Measurements from ENCODE around the gene CEP89. TPM values are rescaled to one million over a fixed set of nuclear protein-coding genes. Genes with fewer than 3 reads are reported as not detected.
A peak's percentile ranks its signal among the peaks of the same experiment; 100 is the strongest.

Gene CEP89
- polyA plus RNA-seq, 1 donor: 14.4 TPM

DNA sequence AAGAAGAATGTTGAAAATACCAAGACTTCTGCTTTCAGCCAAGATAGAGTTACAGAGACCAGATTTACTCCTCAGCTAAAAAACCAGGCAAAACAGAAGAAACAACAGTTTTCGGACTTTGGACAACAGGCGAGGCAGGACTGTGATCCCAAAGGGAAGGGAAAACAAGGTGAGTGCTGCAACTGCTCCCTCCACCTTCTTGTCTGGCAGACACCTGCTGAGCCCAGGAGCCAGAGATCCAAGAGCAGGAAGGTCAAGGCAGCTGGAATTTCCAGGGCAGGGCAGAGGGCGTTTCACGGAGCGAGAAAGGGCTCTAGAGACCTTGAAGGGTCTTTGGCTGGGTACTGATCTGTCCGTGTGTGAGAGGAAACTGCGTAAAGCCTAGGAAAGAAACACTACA, 69.3 kb downstream of the CEP89 start:
- peak overlapping the region; percentile 81 for H3K27ac ChIP-seq (ENCODE audit: low read length)
- no peaks in the 10 kb centered on the region for H3K9me3 ChIP-seq (ENCODE audit: control insufficient read depth, low read depth, low read length)
- H3K4me3 ChIP-seq (ENCODE audit: low read length): no peak overlapping the region
- H3K4me1 ChIP-seq (ENCODE audit: control insufficient read depth, insufficient read depth, low read length): peaks cover 5% of the 10 kb centered on the region
- peaks cover 23% of the 10 kb centered on the region for H3K36me3 ChIP-seq (ENCODE audit: control insufficient read depth, insufficient read depth, low read length)
- no CpG with 5 or more reads among the region's 7 CpGs for WGBS (ENCODE audit: insufficient coverage, low lambda C conversion rate)
- peak; percentile 61 to 81 for DNase-seq
- H3K27me3 ChIP-seq (ENCODE audit: control insufficient read depth, insufficient read depth, low read length): no peaks in the 10 kb centered on the region

DNA sequence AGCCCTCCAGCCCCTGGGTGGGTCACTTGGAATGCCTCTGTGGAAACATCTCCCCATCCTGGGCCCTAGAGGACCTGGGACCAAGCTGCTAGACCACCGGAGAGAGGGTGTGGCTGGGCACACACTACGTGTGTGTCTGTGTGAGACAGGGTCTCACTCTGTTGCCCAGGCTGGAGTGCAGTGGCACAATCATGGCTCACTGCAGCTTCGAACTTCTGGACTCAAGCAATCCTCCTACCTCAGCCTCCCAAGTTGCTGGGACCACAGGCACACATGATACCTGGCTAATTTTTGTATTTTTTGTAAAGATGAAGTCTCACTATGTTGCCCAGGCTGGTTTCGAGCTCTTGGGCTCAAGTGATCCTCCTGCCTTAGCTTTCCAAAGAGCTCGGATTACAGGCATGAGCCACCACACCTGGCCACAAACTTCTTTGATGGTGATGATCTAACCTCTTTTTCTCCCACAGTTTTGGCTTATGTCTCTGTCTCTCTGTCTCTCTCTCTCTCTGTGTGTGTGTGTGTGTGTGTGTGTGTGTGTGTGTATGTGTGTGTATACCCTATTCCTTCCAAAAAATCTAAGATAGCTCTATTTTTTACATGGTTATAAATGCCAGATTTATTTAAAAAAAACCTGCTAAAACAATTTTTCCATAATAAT, 70.1 kb downstream of the CEP89 start:
- peaks cover 19% of the 10 kb centered on the region for H3K36me3 ChIP-seq (ENCODE audit: control insufficient read depth, insufficient read depth, low read length)
- WGBS (ENCODE audit: insufficient coverage, low lambda C conversion rate): no CpG with 5 or more reads among the region's 5 CpGs
- DNase-seq: peak in 1 of 2 donors; percentile 10
- no peaks in the 10 kb centered on the region for H3K27me3 ChIP-seq (ENCODE audit: control insufficient read depth, insufficient read depth, low read length)
- H3K4me1 ChIP-seq (ENCODE audit: control insufficient read depth, insufficient read depth, low read length): peaks cover 5% of the 10 kb centered on the region
- no peak overlapping the region for H3K4me3 ChIP-seq (ENCODE audit: low read length)
- H3K27ac ChIP-seq (ENCODE audit: low read length): no peak overlapping the region
- no peaks in the 10 kb centered on the region for H3K9me3 ChIP-seq (ENCODE audit: control insufficient read depth, low read depth, low read length)

DNA sequence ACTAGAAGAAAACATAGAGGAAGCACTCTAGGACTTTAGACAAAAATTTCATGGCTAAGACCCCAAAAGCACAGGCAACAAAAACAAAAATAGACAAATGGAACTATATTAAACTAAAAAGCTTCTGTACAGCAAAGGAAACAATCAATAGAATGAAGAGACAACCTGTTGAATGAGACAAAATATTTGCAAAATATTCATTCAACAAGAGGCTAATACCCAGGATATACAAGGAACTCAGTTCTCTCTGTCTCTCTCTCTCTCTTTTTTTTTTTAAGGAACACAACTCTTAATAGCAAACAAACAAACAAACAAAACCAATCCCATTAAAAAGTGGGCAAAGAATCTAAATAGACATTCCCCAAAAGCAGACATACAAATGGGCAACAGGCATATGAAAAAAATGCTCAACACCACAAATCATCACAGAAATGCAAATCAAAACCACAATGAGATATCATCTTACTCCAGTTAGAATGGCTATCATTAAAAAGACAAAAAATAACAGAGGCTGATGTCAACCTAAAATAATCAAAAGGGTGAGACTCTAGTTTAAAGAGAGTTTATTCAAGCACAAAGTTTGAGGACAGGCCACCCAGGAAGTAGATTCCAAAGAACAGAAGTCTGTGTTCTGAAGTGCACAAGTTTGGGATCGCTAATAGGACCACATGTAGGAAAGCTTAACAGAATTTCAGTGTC, 75.1 kb downstream of the CEP89 start:
- Histone ChIP-seq H3K4me3 (ENCODE audit: low read length) (no peak overlapping the region), H3K36me3 (ENCODE audit: control insufficient read depth, insufficient read depth, low read length) (peaks cover 19% of the 10 kb centered on the region), H3K27me3 (ENCODE audit: control insufficient read depth, insufficient read depth, low read length) (no peaks in the 10 kb centered on the region), H3K9me3 (ENCODE audit: control insufficient read depth, low read depth, low read length) (peaks cover 9% of the 10 kb centered on the region), H3K27ac (ENCODE audit: low read length) (no peak overlapping the region), H3K4me1 (ENCODE audit: control insufficient read depth, insufficient read depth, low read length) (no peaks in the 10 kb centered on the region)
- no CpG with 5 or more reads among the region's 1 CpG for WGBS (ENCODE audit: insufficient coverage, low lambda C conversion rate)
- no peak for DNase-seq

DNA sequence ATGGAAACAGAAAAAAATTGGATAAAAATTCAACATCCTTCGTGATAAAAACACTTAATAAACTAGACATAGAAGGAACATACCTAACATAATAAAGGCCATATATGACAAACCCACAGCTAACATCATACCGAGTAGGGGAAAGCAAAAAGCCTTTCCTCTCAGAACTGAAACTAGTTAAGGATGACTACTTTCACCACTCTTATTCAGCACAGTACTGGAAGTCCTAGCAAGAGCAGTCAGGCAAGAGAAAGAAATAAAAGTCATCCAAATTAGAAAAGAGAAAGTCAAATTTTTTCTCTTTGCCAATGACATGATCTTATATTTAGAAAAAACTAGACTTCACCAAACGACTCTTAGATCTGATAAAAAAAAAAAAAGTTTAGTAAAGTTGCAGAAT, 76.4 kb downstream of the CEP89 start:
- Histone ChIP-seq H3K36me3 (ENCODE audit: control insufficient read depth, insufficient read depth, low read length) (peaks cover 23% of the 10 kb centered on the region), H3K9me3 (ENCODE audit: control insufficient read depth, low read depth, low read length) (peaks cover 22% of the 10 kb centered on the region), H3K27me3 (ENCODE audit: control insufficient read depth, insufficient read depth, low read length) (no peaks in the 10 kb centered on the region), H3K4me1 (ENCODE audit: control insufficient read depth, insufficient read depth, low read length) (no peaks in the 10 kb centered on the region), H3K27ac (ENCODE audit: low read length) (no peak overlapping the region), H3K4me3 (ENCODE audit: low read length) (no peak overlapping the region)
- 100% methylated on average over 2 of the region's 3 CpGs for WGBS (ENCODE audit: insufficient coverage, low lambda C conversion rate)
- DNase-seq: no peak

DNA sequence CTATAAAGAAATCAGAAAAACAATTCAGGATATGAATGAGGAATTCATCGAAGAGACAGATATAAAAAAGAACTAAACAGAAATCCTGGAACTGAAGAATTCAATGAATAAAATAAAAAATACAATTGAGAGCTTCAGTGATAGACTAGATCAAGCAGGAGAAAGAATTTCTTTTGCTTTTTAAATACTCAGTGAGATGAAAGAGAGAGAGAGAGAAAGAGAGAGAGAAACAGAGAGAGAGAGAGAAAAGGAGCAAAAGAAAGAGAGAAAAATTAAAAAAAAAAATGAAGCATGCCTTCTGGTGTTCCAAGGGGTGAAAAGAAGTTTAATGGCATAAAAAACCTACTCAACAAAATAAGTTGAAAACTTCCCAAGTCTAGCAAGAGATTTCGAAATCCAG, 80.1 kb downstream of the CEP89 start:
- Histone ChIP-seq H3K4me1 (ENCODE audit: control insufficient read depth, insufficient read depth, low read length) (no peaks in the 10 kb centered on the region), H3K9me3 (ENCODE audit: control insufficient read depth, low read depth, low read length) (peaks cover 23% of the 10 kb centered on the region), H3K27me3 (ENCODE audit: control insufficient read depth, insufficient read depth, low read length) (no peaks in the 10 kb centered on the region), H3K4me3 (ENCODE audit: low read length) (no peak overlapping the region), H3K36me3 (ENCODE audit: control insufficient read depth, insufficient read depth, low read length) (peaks cover 22% of the 10 kb centered on the region), H3K27ac (ENCODE audit: low read length) (no peak overlapping the region)
- WGBS (ENCODE audit: insufficient coverage, low lambda C conversion rate): 100% methylated on average over 2 of the region's 2 CpGs
- DNase-seq: no peak

DNA sequence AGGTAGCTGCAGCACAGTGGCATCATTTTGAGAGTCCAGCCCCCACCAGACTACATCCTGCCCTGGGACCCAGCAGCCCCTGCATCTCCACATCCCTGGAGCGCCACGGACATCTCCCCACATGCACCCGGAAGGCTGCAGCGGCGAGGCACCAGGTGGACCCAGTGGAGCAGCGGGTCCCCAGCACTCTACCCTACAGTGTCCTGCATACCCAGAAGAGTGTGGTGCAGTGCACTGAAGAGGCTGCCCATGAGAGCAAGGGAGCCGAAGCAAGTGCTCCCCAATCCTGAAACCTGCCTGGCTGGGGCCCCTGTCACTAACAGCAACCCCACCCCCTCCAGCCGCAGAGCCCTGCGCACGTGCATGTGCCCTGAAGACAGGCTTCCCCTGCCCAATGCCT, 80.9 kb downstream of the CEP89 start:
- Histone ChIP-seq H3K4me1 (ENCODE audit: control insufficient read depth, insufficient read depth, low read length) (no peaks in the 10 kb centered on the region), H3K27ac (ENCODE audit: low read length) (no peak overlapping the region), H3K9me3 (ENCODE audit: control insufficient read depth, low read depth, low read length) (peaks cover 23% of the 10 kb centered on the region), H3K4me3 (ENCODE audit: low read length) (no peak overlapping the region), H3K36me3 (ENCODE audit: control insufficient read depth, insufficient read depth, low read length) (peaks cover 22% of the 10 kb centered on the region), H3K27me3 (ENCODE audit: control insufficient read depth, insufficient read depth, low read length) (no peaks in the 10 kb centered on the region)
- no peak for DNase-seq
- no CpG with 5 or more reads among the region's 10 CpGs for WGBS (ENCODE audit: insufficient coverage, low lambda C conversion rate)

DNA sequence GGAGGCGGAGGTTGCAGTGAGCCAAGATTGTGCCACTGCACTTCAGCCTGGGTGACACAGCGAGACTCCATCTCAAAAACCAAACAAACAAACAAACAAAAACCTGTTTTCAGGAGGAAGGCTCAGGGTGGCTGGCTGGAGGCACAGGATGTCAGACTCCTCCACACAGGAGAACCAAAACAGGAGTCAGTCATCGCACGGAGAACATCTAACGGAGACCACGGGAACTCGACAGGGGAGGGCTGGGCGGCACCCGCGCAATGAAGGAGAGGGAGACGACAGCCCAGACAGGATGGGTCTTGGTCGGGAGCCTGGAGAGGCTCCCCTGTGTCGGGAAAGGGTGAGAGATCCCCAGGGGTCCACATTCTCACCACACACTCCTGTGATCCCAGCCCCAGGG, 81.4 kb downstream of the CEP89 start:
- WGBS (ENCODE audit: insufficient coverage, low lambda C conversion rate): 100% methylated on average over 1 of the region's 13 CpGs

DNA sequence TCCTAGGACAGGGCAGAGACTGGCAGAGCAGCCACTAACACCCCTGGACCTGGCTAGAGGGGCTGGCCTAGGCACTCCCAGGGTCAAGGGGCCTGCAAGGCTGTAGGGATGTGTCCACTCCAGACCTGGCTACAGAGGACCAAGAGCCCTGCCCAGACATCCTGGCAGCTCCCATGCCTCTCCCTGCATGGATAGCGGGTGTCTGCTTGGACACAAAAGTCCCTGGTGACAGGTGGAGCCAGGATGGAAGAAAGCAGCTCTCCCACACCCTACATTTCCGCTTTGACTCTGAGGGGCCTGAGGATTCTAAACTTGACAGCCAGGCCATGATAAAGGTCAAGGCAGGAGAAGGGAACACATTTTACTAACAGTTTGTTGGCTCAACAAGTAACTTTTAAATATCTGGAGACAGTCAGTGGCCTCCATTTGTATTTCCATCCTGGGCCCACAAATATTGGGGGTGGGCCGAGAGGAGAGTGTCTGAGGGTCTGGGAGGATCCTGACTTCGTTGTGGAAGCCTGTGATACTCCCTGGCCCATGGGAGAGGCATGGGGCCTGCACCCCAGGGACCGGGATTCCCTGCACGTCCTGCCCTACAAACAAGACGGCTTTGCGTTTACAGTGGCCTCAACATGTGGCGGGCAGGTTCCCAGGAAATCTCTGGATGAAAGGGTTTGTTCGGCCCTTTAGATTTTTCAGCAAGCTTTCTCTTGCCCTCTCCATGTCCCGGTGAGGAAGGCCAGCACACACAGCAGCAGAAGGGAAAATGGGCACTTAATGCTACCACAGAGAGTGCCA, 82.4 kb downstream of the CEP89 start:
- Histone ChIP-seq H3K4me1 (ENCODE audit: control insufficient read depth, insufficient read depth, low read length) (no peaks in the 10 kb centered on the region), H3K9me3 (ENCODE audit: control insufficient read depth, low read depth, low read length) (peaks cover 23% of the 10 kb centered on the region), H3K27me3 (ENCODE audit: control insufficient read depth, insufficient read depth, low read length) (no peaks in the 10 kb centered on the region), H3K36me3 (ENCODE audit: control insufficient read depth, insufficient read depth, low read length) (peaks cover 22% of the 10 kb centered on the region), H3K27ac (ENCODE audit: low read length) (no peak overlapping the region), H3K4me3 (ENCODE audit: low read length) (no peak overlapping the region)
- no peak for DNase-seq
- 100% methylated on average over 1 of the region's 11 CpGs for WGBS (ENCODE audit: insufficient coverage, low lambda C conversion rate)

More for the DNA sequence above, 81.4 kb downstream of the CEP89 start:
- Histone ChIP-seq H3K4me1 (ENCODE audit: control insufficient read depth, insufficient read depth, low read length) (no peaks in the 10 kb centered on the region), H3K9me3 (ENCODE audit: control insufficient read depth, low read depth, low read length) (peaks cover 23% of the 10 kb centered on the region), H3K4me3 (ENCODE audit: low read length) (no peak overlapping the region), H3K27me3 (ENCODE audit: control insufficient read depth, insufficient read depth, low read length) (no peaks in the 10 kb centered on the region), H3K36me3 (ENCODE audit: control insufficient read depth, insufficient read depth, low read length) (peaks cover 22% of the 10 kb centered on the region), H3K27ac (ENCODE audit: low read length) (no peak overlapping the region)
- no peak for DNase-seq

DNA sequence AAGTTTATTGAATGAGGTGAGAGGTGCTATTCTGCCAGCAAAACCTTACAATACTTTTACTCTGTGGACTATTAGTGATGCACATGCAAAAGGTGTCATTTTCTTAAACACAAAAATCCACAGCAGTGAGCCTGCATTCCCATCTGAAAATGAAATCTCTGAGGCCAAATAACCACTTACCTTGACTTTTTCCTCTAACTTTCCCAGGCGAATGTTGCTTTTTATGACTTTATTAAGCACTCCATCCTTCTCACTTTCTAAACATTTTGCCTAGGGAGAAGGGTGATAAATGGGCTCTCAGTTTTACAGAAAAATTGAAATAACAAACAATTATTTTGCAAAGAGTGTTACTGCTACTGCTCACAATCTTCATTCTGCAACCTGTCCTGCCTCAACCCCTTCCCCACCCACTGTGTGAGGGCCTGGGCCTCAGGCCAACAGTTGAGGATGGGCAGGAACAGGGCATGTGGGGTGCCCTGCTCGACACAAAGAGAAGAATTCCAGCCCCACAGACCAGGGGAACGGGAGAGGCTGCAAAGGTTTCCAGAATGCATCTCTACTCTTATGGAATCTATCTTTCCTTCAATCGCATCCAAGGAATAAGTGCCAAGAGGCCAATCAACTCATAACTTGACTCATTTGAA, 84.1 kb downstream of the CEP89 start:
- Histone ChIP-seq H3K36me3 (ENCODE audit: control insufficient read depth, insufficient read depth, low read length) (peaks cover 19% of the 10 kb centered on the region), H3K4me3 (ENCODE audit: low read length) (no peak overlapping the region), H3K9me3 (ENCODE audit: control insufficient read depth, low read depth, low read length) (peaks cover 22% of the 10 kb centered on the region), H3K4me1 (ENCODE audit: control insufficient read depth, insufficient read depth, low read length) (no peaks in the 10 kb centered on the region), H3K27ac (ENCODE audit: low read length) (no peak overlapping the region), H3K27me3 (ENCODE audit: control insufficient read depth, insufficient read depth, low read length) (no peaks in the 10 kb centered on the region)
- DNase-seq: no peak
- WGBS (ENCODE audit: insufficient coverage, low lambda C conversion rate): 86% methylated on average over 1 of the region's 4 CpGs

DNA sequence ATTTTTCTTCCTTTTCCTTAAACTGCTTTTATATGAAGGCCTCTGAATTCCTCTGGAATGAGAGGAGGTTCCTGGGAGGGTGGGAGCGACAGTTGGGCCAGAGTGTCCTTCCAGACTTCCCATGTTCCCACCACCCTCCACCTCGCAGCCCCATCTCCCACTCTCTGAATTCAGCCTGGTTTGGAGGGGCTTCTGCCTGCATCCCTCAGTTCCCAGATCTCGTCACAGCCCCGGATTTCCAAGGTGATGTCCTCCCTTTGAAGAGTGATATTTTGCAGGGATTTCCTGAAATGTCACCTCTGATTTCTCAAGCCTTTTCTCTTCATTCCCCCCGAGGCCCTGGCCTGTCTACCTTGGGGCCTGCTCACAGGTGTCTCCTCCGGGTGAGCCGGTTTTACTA, 85.5 kb downstream of the CEP89 start:
- no peaks in the 10 kb centered on the region for H3K4me1 ChIP-seq (ENCODE audit: control insufficient read depth, insufficient read depth, low read length)
- WGBS (ENCODE audit: insufficient coverage, low lambda C conversion rate): 92% methylated on average over 2 of the region's 7 CpGs
- H3K27ac ChIP-seq (ENCODE audit: low read length): no peak overlapping the region
- peaks cover 10% of the 10 kb centered on the region for H3K9me3 ChIP-seq (ENCODE audit: control insufficient read depth, low read depth, low read length)
- H3K36me3 ChIP-seq (ENCODE audit: control insufficient read depth, insufficient read depth, low read length): peaks cover 19% of the 10 kb centered on the region
- H3K27me3 ChIP-seq (ENCODE audit: control insufficient read depth, insufficient read depth, low read length): no peaks in the 10 kb centered on the region
- no peak for DNase-seq
- no peak overlapping the region for H3K4me3 ChIP-seq (ENCODE audit: low read length)

Data from large intestine (tissue), 3 donors.